NK-92 (cell line): ENCODE data around the gene USP14.

ENCODE experiments used
- DNase-seq: peaks from one replicate; lab custom pipeline; 2025; ENCODE audit not compliant: unreplicated experiment; lab: John Stamatoyannopoulos, UW

USP14 gene

DNA sequence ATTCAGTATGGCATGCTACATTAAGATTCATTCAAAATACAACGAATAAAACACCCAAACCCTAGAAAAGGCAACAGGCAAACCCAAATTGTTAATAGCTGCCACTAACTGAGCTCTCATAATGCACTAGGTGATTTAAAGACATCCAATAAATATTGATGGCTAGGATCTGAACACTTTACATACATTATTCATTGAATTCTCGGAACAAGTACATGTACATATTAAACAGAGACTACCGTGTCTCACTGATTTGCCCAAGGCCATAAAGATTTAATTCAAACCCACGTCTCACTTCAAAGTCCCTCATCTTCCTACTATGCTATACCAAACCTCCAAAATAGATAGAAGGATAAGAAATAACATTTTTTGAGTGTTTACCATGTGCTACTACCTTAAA, 67.4 kb downstream of the USP14 start:
- no peak for DNase-seq

DNA sequence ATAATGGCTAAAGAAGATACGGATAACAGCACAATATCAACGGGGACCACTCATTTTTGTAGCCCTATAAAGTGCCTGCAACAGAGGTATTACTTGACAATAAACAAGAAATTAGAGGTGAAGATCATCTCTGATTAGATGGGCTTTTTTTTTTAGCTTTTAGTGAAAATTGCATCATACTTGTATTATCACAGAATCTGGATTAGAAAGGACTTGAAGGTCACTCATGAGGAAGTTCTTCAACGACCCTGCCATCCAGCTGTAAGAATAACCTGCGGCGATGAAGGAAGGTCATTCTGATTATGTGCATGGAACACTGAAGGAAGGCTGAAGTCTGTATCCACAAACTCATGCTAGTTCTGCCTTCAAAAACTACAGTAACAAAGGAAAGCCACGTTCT, 69.0 kb downstream of the USP14 start:
- DNase-seq = no peak

GRCh38 chr18:227902-228301, 69.5 kb downstream of the USP14 start:
- DNase-seq = no peak

DNA sequence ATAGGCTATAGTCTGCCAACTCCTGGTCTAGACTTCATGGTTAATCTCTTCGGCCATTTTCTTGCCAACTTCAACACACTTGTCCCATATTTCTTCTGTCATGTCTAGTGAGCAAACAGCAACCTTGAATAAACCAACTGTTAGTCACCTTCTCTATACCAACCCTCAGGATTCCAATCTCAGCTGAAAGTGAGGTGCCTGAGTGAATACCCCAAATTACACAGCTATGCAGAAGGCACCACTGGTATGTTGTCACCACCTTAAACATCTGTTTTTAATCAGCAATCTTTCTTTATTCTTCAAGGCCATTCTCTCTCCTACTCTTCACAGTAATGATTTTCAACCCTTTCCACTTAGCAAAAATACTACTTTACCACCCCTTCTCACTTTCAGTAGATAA, 70.2 kb downstream of the USP14 start:
- no peak for DNase-seq

DNA sequence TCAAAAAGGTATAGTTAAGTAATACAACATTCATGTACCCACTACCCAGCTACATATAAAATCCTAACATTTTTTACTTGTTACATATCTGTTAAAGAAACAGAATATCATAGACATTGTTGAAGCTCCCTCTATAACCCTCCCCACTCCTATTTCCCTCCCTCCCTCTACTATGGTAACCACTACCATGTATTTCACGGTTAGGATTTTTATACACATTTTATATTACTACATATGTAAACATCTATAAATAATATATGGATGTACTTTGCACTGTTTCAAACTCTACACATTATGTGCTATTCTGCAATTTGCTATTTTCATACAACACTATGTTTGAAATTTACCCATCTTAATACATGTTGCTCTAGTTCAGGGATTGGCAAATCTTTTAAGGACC, 73.2 kb downstream of the USP14 start:
- no peak for DNase-seq

DNA sequence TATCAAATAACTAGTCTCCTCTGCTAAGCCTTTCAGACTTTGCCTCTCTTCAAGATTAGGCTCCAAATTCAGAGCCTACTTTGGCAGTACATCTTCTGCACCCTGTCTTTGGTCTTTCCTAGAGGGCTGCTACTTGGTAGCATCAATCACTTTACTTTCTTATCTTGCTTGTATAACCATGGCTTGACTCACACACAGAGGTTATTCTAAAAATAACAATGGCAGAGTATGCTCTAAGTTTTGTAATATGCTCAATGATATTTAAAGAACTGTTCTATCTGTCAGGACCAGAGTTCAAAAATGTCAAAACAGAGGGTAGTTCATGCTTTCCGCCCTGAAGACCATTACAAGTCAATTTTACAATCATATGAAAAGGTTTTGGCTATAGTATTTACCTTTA, 81.8 kb downstream of the USP14 start:
- DNase-seq = no peak

- DNase-seq = no peak
These were observed 87.0 kb downstream of the USP14 start for GRCh38 chr18:245282-245847.

DNA sequence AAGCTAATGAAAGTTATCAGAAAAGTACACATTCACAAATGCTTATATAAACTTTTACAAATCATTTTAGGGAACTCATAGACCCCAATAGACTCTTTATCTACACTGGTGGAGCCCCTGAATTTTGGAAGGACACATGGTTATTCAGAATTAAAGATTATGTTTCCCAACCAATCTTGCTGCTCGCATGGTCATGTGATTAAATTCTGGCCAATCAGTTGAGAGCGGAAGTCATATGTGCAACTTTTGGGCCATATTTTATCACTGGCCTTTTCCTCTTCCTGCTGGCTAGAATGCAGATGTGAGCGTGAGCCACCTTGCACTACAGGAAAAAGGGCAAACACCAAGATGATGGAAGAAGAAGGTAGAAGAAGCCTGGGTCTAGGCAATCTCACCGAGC, 89.7 kb downstream of the USP14 start:
- no peak for DNase-seq

DNA sequence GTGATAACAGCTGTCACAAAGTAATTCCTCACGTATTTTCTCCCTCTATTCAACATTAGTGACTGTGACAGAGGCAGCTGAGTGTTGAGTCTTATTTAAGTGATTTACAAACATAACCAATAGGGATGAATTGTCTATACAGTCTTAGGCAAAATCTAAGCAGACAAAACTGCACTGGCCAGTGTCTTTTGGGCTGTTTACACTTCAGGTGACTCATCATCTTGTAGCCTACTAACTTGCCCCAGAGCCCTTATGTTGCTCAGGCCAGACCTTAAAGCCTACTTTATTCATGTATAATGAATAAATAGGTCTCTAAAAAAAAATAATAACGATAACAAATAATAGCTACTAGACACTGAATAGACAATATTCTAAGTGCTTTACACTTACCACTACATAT, 92.3 kb downstream of the USP14 start:
- DNase-seq = no peak

- no peak for DNase-seq
These were observed 93.2 kb downstream of the USP14 start for GRCh38 chr18:251572-251971.

DNA sequence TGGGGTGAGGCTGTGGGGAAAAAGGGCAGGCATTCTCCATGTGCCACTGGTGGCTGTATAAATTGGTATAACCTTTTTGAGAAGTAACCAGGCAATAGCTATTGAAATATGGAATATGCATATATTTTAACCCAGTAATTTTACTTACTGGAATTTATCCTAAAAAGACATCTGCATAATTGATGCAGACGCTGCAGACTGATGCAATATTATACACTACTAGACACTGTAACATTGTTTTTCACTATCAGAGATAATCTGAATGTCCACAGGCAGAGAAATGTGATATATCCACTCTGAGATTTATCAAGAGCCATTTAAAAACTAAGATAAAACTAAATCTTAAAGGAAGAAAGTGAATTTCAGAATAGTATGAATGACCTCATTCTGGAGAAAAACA, 94.8 kb downstream of the USP14 start:
- no peak for DNase-seq

DNA sequence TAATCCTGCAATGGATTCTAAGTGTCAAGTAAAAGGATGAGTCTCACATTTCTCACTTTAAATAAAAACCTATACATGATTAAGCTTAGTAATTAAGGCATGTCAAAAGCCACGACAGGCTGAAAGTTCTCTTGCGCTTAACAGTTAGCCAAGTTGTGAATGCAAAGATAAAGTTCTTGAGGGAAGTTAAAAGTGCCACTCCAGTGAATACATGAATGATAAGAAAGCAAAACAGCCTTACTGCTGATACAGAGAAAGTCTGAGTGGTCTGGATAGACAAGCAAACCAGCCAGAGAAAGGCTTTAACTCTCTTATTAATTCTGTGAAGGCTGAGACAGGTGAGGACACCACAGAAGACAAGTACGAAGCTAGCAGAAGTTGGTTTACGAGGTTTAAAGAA, 96.8 kb downstream of the USP14 start:
- DNase-seq = no peak

- no peak for DNase-seq
These were observed 102.2 kb downstream of the USP14 start for GRCh38 chr18:260547-260946.

- no peak for DNase-seq
These were observed 103.2 kb downstream of the USP14 start for GRCh38 chr18:261398-262073.
